ENCODE measurements around the gene TRIM9.

DNA sequence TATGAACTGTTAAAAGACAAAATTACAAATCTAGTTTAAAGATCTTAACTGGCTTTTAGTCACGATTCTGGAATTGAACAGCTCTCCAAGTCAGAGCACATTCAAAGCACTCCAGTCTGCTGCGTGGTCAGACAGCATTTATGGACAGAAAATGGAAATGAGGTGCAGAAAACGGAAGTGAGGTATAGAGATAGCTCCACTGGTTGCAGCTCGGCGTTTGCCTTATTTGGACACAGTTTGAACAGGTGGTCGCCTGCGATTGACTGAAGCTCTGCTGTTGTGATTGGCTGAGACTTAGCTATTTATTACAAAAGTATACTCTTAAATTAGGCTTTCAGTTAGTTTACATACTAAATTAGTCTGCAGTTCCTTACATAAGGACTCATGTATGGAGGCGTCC is 28.3 kb downstream of the TRIM9 start:
- TF ChIP-seq, protein P1, sequence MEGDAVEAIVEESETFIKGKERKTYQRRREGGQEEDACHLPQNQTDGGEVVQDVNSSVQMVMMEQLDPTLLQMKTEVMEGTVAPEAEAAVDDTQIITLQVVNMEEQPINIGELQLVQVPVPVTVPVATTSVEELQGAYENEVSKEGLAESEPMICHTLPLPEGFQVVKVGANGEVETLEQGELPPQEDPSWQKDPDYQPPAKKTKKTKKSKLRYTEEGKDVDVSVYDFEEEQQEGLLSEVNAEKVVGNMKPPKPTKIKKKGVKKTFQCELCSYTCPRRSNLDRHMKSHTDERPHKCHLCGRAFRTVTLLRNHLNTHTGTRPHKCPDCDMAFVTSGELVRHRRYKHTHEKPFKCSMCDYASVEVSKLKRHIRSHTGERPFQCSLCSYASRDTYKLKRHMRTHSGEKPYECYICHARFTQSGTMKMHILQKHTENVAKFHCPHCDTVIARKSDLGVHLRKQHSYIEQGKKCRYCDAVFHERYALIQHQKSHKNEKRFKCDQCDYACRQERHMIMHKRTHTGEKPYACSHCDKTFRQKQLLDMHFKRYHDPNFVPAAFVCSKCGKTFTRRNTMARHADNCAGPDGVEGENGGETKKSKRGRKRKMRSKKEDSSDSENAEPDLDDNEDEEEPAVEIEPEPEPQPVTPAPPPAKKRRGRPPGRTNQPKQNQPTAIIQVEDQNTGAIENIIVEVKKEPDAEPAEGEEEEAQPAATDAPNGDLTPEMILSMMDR (IDR thresholded peaks at IDR 0.05): no peak
- TF ChIP-seq EZH2 (IDR thresholded peaks at IDR 0.05) (no peak), EZH2phosphoT487 (IDR thresholded peaks at IDR 0.05) (no peak)

Measured in neural progenitor cell (in vitro differentiated cells).